ENCODE results near the gene PTPRO.

The PTPRO gene

DNA sequence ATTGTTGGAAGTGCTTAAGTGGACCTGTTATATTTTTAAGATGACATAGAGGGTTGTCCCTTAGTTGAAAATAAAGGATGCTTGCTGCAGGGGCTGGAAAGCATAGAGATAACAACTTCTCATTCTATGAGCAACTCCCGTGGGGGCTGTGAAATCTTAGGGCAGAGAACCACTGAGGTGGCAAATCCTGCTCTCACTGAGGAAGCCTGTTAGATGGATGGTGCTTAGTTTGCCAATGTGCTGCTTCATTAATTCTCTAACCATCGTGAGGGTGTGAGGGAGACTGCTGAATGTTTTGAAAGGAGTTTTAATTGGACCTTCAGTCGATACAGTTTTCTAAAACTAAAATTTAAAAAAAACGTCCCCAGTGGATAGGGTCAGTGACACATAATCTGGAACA lies 46.5 kb downstream of the PTPRO start:
- no peak for DNase-seq (ENCODE audit: low read depth)
- TF ChIP-seq, protein P1, sequence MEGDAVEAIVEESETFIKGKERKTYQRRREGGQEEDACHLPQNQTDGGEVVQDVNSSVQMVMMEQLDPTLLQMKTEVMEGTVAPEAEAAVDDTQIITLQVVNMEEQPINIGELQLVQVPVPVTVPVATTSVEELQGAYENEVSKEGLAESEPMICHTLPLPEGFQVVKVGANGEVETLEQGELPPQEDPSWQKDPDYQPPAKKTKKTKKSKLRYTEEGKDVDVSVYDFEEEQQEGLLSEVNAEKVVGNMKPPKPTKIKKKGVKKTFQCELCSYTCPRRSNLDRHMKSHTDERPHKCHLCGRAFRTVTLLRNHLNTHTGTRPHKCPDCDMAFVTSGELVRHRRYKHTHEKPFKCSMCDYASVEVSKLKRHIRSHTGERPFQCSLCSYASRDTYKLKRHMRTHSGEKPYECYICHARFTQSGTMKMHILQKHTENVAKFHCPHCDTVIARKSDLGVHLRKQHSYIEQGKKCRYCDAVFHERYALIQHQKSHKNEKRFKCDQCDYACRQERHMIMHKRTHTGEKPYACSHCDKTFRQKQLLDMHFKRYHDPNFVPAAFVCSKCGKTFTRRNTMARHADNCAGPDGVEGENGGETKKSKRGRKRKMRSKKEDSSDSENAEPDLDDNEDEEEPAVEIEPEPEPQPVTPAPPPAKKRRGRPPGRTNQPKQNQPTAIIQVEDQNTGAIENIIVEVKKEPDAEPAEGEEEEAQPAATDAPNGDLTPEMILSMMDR (IDR thresholded peaks at IDR 0.05; ENCODE audit: insufficient read depth, low read depth, low read length, missing control alignments) = no peak
- no peak overlapping the region for H3K4me3 ChIP-seq (ENCODE audit: low read depth, low read length)

DNA sequence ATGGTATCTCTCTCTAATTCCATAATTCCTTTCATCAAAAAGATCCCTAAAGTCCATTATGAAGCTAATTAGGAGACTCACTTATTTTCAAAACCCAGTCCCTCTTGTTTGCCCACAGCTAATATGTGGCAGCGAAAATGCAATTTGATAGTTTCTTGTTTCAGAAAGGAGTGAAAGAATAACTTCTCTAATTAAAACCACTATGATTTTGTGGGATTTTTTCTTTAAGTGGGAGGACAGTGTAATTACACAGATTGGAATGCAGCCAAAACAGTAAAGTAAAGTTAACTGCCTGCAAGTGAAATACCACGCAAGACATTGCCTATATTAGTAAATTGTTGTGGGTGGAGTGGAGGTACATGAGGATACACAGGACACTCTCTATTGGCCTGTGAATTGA lies 50.0 kb downstream of the PTPRO start:
- DNase-seq (ENCODE audit: low read depth) = no peak
- no peak overlapping the region for H3K4me3 ChIP-seq (ENCODE audit: low read depth, low read length)
- TF ChIP-seq, protein P1 (IDR thresholded peaks at IDR 0.05; ENCODE audit: insufficient read depth, low read depth, low read length, missing control alignments) = no peak

DNA sequence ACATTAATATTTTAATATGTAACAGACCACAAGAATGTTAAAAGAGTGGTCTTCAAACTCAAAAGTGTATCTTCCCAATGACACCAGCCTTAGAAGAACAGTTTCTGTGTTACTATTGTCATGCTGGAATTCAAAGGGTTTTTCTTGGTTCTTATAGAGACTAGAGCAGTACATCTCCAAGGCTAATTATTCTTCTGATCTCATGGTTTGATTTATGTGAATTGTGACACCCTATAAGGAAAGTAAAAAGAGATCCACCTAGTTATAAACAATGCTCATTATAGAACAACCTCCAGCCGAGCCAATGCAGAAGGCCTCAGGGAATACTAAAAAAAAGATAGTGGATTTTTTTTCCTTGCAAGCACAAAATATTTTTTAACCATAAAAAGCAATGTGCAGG lies 65.5 kb downstream of the PTPRO start:
- DNase-seq (ENCODE audit: low read depth) = no peak
- no peak overlapping the region for H3K4me3 ChIP-seq (ENCODE audit: low read depth, low read length)
- TF ChIP-seq, protein P1 (IDR thresholded peaks at IDR 0.05; ENCODE audit: insufficient read depth, low read depth, low read length, missing control alignments) = no peak

DNA sequence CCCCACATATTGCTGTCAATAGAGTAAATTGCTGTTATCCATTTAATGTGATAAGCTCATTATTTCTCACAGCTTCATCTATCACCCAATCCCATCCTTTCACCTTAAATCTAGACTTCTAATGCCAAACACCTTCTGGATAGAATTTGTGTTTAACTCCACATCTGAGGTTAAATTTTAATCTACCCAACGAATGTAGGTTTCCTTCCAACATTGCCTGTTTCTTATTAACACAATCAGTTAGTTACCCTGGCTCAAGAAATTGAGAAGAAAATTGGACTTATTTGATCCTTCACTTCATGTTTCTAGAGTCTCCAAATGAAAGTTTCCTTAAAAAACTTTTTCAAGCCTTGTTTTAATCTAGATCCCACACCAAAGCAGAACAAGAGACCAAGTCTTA lies 67.3 kb downstream of the PTPRO start:
- DNase-seq (ENCODE audit: low read depth) = no peak
- H3K4me3 ChIP-seq (ENCODE audit: low read depth, low read length) = no peak overlapping the region
- TF ChIP-seq, protein P1 (IDR thresholded peaks at IDR 0.05; ENCODE audit: insufficient read depth, low read depth, low read length, missing control alignments) = no peak

DNA sequence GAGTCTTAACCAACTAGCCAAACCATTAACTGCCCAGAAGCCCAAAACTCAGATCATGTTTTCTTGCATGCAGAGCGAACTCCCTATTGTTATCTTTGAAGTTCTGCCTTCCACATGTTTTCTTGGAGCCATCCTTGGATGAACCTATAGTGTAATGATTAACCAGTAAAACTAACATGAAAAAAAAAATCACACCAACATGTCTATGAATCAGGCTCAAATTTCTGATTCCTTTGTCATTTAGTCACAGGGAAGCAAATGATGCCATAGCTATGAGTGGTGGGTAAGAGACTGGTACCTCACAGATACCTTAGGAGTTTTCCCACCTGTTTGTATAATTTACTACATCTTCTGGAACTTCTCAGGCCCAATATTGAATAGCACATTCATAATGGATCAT lies 70.7 kb downstream of the PTPRO start:
- DNase-seq (ENCODE audit: low read depth) = no peak
- no peak overlapping the region for H3K4me3 ChIP-seq (ENCODE audit: low read depth, low read length)
- TF ChIP-seq, protein P1 (IDR thresholded peaks at IDR 0.05; ENCODE audit: insufficient read depth, low read depth, low read length, missing control alignments) = no peak

DNA sequence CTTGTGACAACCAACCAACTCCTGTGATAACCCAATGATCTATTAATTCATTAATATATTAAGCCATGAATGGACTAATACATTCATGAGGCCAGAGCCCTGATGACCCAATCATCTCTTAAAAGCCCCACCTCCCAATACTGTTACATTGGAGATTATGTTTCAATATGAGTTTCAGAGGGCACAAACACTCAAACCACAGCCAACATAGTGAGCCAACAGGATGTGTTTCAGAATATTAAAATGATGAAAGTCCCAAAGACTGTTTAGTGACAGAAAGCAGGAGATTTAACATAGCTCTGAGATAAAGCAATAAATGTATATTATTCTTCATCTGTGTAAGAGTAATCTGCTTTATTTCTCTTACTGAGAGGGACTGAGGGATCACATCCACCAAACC lies 71.7 kb downstream of the PTPRO start:
- DNase-seq (ENCODE audit: low read depth) = no peak
- TF ChIP-seq, protein P1 (IDR thresholded peaks at IDR 0.05; ENCODE audit: insufficient read depth, low read depth, low read length, missing control alignments) = no peak
- H3K4me3 ChIP-seq (ENCODE audit: low read depth, low read length) = no peak overlapping the region

DNA sequence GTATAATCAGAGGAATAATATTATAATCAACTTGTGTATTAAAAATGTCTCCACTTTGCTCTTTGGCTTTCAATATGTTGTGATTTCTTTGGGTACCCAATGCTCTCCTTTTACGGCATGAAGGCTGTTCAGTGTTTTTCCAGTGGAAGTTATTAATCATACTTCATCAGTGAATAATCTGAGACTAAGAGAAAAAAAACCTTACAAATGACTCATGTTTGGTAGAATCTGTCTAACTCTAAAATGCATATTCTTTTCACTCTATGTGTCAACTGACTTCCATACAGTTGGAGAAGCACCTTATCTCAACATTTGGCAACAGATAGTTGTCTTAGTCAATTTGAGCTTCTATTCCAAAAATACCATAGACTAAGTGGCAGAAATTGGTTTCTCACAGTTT lies 82.2 kb downstream of the PTPRO start:
- no peak overlapping the region for H3K4me3 ChIP-seq (ENCODE audit: low read depth, low read length)
- TF ChIP-seq, protein P1 (IDR thresholded peaks at IDR 0.05; ENCODE audit: insufficient read depth, low read depth, low read length, missing control alignments) = no peak
- DNase-seq (ENCODE audit: low read depth) = no peak
